Measurements from ENCODE around the gene TMEM117.
"Not testable (repeated sequence)": the region's sequence is repeated elsewhere in the genome, so short reads cannot be mapped to it uniquely, and the experiment has no call there.

TMEM117 gene

DNA sequence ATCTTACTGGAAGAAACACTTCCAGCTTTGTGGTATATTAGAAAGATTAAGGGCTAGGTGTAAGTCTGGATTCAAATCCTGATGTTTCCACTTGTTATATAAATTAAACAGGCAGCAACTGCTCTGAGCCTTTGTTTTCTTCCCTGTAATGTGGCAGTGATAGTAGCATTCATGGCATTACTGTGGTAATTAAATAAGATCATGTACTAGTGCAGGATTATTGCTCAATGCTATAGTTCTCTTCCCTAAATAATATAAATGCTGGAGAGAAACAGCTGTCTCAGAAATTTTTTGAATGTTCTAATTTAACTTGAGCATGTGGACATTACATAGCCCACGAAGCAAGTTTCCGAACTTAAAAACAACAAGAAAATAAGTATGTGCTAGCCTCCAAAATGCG lies 5.4 kb downstream of the TMEM117 start:
- no peak for DNase-seq

DNA sequence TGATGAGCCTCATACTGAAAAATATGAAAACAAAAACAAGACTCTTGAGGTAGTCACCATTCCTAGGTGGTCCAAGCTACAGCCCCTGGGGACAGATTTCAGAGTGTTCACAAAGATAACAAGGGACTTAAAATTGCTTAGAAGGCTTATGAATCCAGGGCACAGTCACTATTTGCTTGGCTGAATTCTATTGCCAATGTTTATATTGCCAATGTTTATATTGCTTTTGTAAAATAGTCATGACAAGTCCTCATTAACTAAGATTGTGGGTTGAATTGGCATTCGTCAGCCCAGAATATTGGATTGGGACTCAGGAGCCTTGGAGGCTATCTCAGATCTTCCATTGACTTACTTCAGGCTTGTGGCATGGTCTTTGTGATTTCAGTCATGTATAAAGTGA lies 6.4 kb downstream of the TMEM117 start:
- no peak for DNase-seq

DNA sequence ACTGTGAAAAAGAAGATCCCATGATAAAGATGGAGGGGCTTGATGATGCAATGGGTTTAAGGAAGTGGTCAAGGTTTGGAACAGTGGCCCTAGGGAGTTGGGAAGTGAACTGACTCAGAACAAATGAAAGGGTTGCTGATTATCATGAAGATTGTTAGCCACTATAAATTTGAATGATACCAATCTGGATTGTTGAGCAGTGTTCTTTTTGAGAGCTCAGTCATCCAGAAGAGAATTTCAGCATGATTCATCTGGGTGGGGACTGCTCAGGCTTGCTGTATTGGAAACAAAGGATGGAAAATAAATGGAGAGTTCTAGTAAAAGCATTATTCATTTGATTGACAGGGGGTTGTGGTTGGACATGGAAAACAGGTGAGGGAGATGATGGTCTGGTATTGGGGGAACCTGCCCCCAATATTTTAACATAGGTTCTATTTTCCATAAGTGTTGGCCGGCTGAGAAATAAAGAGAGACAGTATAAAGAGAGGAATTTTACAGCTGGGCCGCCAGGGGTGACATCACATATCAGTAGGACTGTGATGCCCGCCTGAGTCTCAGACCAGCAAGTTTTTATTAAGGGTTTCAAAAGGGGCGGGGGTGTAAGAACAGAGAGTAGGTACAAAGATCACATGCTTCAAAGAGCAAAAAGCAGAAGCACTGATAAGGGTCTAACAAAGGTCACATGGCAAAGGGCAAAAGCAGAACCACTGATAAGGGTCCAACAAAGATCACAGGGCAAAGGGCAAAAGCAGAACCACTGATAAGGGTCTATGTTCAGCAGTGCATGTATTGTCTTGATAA lies 11.7 kb downstream of the TMEM117 start:
- DNase-seq = not testable (repeated sequence)

DNA sequence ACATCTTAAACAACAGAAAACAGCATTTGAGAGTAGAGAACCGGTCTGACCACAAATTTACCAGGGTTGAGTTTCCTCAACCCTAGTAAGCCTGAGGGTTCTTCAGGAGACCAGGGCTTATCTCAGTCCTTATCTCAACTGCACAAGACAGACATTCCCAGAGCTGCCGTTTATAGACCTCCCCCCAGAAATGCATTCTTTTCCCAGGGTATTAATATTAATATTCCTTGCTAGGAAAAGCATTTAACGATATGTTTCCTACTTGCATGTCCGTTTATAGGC lies 12.3 kb downstream of the TMEM117 start:
- DNase-seq = no peak

DNA sequence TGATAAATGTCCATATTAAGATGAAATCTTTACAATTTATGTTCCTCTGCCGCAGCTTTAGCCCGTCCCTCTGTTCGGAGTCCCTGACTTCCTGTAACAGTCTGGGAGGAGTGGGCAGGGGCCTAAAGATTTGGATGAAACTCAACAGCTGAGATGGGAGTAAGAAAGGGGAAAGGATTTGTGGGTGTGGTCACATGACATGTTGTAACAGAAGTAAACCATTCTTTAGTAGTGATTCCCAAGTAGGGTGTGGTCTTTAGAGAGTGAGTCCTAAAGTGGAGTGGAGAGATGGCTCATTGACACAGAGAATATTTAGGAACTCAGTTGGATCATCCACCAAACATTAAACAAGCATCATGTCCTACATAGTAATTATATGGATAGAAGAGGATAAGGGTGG lies 12.9 kb downstream of the TMEM117 start:
- DNase-seq = no peak

DNA sequence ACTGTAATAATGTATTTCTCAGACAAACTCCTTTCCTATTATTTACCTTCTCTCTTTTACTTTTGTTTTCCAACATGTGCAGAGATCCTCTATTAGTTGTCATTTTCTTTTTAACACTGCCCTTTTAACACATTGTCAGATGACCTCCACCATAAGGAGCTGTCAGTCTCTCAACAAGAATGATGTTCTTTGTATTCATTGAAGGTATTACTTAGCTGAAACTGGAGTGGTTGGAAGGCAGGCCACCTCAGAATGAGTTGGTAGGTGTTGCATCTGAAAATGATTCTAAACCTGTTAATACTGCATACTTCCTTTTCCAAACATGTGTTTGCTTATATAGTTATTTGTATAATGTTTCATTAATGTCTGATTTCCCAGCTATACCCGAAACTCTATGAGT lies 16.9 kb downstream of the TMEM117 start:
- no peak for DNase-seq

DNA sequence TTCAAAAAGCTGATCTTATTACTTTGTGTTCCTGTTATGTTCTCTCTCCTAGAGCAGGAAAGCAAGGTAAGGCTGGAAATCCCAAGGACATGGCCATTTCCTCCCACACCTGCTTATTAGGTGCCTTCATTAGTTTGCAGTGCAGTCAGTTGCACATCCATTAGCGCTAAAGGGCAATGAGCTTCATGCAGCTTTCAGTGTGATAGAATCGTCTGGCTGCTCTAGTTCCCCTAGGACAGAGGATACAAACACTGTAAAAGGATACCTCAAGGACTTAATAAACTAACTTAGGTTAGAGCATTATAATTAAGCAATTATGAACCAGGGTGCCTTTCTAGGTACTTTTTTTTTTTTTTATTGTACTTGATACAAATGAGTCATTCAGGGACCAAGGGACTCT lies 21.1 kb downstream of the TMEM117 start:
- no peak for DNase-seq

DNA sequence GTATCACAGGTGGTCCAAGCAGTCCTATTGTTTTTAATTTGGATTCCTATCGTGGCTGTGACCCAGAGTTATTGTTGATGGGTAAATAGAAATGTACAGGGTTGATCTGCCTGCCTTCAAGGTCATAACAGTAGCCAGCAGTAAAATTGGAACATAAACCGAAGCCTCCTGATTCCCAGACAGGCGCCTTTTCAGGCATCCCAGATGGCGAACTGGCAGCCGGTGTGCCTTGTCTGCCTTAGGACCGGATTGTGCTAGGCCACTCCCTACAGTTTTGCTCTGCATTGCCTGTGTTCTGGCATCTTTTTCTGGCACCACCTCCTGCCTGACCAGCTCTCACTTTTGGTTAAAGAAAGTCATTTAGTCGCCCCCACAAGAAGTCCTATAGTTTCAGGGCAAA lies 22.2 kb downstream of the TMEM117 start:
- DNase-seq = no peak

DNA sequence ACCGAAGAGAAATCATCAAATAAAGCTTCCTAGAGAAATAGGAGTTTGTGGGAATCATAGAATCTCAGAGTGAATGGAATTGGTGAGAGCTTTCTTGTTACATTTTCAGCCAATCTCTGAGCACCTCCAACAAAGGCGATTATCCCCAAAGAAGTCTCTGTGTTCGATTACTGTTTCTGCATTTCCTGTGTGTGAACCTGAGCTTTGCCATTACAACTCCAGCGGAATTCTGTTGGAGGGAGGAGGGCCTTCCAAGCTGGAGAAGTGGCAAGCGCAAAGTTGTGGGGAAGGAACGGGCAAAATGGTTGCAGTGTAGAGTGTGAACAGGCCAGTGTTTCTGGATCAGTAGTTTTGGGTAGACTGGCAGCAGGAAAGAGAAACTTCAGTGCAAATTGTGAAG lies 23.1 kb downstream of the TMEM117 start:
- DNase-seq = no peak

DNA sequence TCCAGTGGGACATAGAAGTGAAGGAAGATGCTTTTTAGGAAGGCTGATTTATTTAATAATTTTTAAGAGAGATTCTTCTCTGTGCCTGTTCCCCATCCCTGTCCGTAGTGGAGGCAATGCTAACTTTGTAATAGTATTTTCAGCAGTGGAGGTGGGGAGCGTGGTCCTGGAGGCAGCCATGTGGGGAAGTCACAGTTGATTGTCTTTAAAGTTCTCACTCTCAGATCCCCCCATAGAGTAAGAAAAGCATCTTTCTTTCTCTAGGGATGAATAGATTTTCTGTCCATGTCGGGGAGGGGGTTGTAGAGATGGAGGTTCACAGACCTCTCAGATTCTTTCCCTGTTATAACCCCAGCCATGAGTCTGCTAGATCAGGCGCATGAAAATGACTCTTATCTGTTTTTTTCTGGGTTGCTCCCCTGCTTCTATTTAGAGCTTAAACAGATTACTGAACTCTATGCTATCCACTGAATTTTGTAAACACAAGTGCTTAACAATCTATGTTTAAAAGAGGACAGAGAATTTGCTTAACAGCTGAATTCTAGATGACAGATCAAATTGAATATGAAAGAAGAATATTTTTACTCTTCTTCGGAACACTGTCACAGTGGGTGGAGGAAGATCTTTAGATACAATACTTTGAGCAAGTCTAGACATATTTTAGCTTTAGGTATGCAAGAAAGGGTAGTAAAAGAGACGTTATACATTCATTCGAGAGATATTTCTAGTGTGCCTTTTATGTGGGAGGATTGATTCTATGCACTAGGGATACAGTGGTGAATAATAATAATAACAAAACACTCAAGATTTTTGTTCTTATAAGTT lies 25.3 kb downstream of the TMEM117 start:
- no peak for DNase-seq

DNA sequence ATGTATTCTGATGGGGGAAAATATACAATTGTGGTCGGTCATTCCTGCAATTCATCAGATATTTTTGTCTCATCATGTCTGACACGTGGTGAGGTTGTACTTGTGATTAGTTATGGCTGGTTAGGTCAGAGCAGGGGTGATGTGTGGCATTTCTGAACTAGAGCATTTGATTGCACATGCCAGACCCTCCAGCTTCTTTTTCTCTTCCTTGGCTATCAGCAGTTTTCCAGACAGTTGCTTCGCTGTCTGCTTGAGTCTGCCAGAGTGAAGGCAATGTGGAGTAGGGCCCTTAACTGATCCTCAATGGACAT lies 25.9 kb downstream of the TMEM117 start:
- DNase-seq = no peak

DNA sequence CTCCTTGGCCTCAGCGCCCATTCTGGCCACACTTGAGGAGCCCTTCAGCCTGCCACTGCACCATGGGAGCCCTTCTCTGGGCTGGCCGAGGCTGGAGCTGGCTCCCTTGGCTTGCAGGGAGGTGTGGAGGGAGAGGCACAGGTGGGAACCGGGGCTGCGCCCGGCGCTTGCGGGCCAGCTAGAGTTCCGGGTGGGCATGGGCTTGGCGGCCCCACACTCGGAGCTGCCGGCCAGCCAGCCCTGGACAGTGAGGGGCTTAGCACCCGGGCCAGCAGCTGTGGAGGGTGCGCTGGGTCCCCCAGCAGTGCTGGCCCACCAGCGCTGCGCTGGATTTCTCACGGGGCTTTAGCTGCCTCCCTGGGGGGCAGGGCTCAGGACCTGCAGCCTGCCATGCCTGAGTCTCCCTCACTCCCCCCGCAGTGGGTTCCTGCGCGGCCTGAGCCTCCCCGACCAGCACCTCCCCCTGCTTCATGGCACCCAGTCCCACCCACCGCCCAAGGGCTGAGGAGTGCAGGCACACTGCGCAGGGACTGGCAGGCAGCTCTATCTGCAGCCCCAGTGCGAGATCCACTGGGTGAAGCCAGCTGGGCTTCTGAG lies 28.0 kb downstream of the TMEM117 start:
- DNase-seq = peak; percentile 8

DNA sequence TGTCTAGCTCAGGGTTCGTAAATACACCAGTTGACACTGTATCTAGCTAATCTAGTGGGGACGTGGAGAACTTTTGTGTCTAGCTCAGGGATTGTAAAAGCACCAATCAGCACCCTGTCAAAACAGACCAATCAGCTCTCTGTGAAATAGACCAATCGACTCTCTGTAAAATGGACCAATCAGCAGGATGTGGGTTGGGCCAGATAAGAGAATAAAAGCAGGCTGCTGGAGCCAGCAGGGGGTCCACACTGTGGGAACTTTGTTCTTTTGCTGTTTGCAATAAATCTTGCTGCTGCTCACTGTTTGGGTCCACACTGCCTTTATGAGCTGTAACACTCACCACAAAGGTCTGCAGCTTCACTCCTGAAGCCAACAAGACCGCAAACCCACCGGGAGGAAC lies 28.7 kb downstream of the TMEM117 start:
- DNase-seq = not testable (repeated sequence)

DNA sequence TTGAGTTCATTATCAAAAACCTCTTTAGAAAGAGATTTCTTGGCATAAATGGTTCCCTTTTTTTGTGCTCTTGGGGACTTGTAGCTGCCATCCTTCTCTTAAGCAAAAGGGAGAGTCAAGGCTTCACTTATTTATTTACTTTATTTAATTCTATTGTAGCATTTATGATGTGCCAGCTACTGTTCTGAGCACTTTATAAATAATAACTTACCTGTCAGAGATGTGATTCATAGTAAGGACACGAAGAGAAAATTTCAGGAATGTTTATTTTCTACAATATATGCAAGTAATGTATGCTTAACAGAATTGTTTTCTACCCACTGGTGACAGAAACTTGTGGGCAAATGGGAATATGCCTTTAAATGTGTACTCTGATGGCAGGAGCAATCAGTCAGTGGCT lies 33.3 kb downstream of the TMEM117 start:
- DNase-seq = no peak

DNA sequence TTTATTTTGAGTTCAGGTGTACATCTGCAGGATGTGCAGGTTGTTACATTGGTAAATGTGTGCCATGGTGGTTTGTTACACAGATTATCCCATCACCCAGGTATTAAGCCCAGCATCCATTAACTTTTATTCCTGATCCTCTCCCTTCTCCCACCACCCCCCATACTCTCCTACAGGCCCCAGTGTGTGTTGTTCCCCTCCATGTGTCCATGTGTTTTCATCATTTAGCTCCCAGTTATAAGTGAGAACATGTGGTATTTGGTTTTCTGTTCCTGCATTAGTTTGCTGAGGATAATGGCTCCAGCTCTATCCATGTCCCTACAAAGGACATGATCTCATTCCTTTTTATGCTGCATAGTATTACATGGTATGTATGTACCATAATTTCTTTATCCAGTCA lies 33.9 kb downstream of the TMEM117 start:
- DNase-seq = not testable (repeated sequence)

DNA sequence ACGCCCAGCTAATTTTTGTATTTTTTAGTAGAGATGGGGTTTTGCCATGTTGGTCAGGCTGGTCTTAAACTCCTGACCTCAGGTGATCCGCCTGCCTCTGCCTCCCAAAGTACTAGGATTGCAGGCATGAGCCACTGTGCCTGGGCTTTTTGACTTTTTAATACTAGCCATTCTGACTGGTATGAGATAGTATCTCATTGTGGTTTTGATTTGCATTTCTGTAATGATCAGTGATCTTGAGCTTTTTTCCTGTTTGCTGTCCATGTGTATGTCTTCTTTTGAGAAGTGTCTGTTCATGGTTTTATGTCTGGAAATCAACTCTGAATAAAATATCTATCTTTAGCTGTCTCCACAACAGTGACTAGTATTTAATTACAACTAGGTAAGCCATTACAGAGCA lies 35.4 kb downstream of the TMEM117 start:
- not testable (repeated sequence) for DNase-seq

DNA sequence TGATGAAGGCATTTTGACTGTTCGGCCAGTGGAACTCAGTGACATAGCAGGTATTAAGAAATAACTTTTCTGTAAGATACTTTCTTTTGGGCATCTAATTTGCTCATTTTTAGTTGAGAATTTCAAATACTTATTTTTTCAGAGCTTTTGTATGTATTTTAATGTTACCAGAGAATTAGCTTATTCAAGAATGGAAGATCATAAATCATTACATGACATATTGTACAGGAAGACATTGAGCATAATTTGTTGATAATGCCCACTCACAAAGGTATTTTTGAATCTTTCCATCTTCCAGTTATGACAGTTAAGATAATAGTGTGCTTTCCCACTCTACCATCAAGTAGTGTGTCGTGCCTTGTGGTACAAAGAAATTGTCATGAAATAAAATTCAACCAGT lies 36.5 kb downstream of the TMEM117 start:
- DNase-seq = no peak

DNA sequence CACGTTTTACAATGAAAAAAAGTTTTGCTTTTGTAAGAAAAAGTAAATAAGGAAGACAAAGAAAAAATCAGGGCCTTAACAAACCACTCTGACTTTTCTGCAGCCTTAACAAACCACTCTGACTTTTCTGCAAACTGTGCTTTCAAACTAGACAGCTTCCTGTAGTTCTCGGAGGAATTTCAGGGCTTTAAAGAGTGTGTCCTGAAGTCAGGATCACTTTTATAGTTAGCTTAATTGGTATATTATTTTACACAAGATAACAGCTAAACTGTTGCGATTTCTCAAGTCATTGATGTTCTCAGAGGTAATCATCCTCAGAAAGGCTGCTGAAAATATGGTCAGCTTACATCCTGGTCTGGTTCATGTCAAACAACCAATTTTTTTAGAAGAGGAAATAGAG lies 42.2 kb downstream of the TMEM117 start:
- DNase-seq = no peak

DNA sequence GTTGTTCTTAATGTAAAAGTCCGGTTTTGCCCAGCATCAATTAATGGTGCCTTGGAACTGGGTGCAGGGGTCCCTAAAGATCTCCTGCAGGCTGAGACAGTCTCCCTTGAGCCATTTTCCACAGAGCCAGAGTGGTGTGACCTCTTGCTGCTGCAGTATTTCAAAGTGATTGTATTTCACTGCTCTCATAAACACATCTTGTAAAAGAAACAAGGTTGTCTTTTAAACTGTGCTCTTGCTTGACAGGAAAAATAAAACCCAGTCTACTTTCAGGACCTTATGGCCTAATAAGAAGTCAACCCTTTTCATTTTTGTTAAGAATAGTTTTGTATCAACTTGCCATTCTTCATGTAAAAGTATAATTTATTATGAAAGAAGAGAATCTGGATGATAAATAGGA lies 44.7 kb downstream of the TMEM117 start:
- DNase-seq = no peak

DNA sequence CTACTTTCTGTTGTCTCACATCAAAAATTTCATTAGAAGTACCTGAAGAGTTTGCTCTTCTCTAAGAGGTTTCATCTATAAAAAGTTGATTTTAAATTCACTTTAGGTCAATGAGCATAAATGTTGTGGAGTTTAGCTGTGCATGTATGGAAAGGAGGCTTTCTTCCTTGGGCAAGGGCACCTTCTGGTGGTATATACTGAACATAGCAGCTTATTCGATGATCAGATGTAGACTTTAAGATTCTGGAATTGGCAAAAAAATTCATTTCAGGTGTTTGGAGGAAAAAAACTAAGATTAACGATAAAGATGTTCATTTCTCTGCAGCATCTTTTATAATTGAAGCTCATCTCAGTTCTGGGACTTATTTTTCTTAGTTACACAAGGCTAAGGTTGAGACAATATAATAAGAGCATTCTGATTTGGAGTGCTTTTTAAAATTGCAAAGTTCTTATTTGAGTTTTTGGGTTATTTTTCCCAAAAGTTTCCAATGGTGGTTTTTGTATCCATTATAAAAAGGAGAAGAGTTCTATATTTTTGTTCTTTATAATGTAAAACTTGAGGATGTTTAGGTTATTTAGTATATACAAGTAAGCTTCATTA lies 46.8 kb downstream of the TMEM117 start:
- no peak for DNase-seq

DNA sequence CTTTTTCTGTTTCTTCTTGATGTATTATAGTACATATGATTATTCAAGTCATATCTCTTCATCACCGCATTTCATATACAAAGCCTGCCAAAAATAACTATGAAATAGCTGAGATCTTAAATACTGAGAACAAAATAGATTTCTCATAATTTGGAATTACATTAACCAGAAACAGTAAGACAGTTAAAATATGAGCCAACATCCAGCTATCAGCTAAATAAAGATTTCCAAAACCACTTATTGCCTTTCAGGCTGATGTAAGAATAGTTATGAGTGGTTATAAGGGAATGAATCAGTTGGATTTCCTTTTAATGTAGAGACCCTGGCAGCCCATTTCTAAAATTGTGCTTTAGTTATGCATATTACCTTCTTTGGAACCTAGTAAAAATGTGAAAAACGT lies 47.4 kb downstream of the TMEM117 start:
- DNase-seq = no peak

DNA sequence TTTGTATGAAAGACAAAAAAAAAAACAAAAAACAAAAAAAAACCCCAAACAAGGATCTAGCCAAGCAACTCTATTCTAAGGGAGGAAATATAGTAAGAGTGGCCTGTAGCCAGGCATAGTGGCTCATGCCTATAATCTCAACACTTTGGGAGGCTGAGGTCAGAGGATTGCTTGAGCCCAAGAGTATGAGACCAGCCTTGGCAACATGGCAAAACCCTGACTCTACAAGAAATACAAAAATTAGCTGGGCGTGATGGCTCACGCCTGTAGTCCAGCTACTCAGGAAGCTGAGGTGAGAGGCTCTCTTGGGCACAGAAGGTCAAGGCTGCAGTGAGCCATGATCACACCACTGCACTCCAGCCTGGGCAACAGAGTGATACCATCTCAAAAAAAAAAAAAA lies 47.9 kb downstream of the TMEM117 start:
- DNase-seq = no peak

DNA sequence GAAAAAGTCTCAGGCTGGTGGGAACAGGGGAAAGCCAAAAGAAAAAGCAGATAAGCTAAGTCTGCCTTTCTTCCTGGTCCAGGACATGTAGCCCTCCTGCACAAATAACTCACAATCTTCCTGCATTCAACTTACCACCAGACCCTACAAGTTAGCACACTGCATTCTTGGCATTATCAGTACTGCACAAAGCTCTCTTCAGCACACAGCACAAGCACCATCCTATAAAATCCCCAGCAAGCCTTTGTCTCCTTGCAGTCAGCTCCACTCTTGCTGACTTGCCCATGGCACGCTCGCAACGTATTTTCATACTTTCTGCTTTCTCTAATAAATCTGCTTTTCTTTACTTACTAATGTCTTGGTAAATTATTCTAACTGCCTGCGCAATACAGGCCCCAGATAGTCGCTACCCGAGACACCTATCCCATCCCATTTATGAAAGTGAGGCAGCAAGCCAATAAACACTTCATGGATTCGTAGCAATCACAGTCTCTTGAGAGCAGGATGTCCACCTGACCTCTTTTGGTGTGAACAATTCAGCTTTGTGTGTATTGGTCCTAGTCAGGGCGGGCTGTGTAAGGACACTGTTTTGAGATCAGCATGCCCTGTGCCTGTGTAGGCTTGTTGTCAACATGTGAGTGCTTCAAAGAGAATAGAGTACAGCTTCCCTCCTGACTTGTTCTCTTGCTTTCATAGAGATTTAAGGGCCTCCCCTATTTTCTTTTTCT lies 49.0 kb downstream of the TMEM117 start:
- no peak for DNase-seq
